ENCODE results near the gene KRTAP12-3.

GRCh38 chr21:44615911-44616590 lies 41.7 kb upstream of the KRTAP12-3 start:
- TF ChIP-seq, protein P1, sequence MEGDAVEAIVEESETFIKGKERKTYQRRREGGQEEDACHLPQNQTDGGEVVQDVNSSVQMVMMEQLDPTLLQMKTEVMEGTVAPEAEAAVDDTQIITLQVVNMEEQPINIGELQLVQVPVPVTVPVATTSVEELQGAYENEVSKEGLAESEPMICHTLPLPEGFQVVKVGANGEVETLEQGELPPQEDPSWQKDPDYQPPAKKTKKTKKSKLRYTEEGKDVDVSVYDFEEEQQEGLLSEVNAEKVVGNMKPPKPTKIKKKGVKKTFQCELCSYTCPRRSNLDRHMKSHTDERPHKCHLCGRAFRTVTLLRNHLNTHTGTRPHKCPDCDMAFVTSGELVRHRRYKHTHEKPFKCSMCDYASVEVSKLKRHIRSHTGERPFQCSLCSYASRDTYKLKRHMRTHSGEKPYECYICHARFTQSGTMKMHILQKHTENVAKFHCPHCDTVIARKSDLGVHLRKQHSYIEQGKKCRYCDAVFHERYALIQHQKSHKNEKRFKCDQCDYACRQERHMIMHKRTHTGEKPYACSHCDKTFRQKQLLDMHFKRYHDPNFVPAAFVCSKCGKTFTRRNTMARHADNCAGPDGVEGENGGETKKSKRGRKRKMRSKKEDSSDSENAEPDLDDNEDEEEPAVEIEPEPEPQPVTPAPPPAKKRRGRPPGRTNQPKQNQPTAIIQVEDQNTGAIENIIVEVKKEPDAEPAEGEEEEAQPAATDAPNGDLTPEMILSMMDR (IDR thresholded peaks at IDR 0.05): no peak
- TF ChIP-seq POLR2A (IDR thresholded peaks at IDR 0.05) (no peak), EP300 (IDR thresholded peaks at IDR 0.05) (no peak), POLR2AphosphoS5 (IDR thresholded peaks at IDR 0.05) (no peak)

Measured in upper lobe of left lung (tissue), 4 donors.